OCI-LY7 (cell line): Measurements from ENCODE around the gene PLEKHA3. TPM values are rescaled to one million over a fixed set of nuclear protein-coding genes. Genes with fewer than 3 reads are reported as not detected.

Experiments
- BruUV-seq: library from RNA; stranded (reverse); fragments of 400-500 nt; replicated peaks from 2 replicates; lab custom pipeline; 2021; lab: Mats Ljungman, UMichigan
- CTCF ChIA-PET: fragments of 300-600 bp; sonication (Branson Sonifier 250); formaldehyde crosslinking; loops from one replicate; lab custom pipeline; 2022; ENCODE audit warnings: antibody characterized with exemption; ENCODE audit not compliant: unreplicated experiment; lab: Charles Lee
- POLR2A ChIA-PET: fragments of 300-600 bp; sonication (Branson Sonifier 250); formaldehyde crosslinking; loops from one replicate; lab custom pipeline; 2022; ENCODE audit warnings: antibody characterized with exemption; lab: Charles Lee
- DNase-seq: peaks from one replicate; pipeline ENCODE4 v3.0.0-alpha.2; 2015; ENCODE audit warnings: low spot score
- H2AFZ ChIP-seq: fragments of 200-600 bp; sonication (generic), shearing (Covaris generic); 2 replicates; pipeline ENCODE4 v1.6.1; 2014; ENCODE audit warnings: mild to moderate bottlenecking, antibody characterized with exemption, low read length, moderate library complexity
- H3K27ac ChIP-seq: fragments of 200-600 bp; sonication (generic); 2 replicates; pipeline ENCODE4 v1.5.1; 2014; ENCODE audit warnings: mixed run types, low read depth, mild to moderate bottlenecking, moderate library complexity, low read length, inconsistent platforms; ENCODE audit not compliant: poor library complexity, severe bottlenecking
- H3K36me3 ChIP-seq: fragments of 200-600 bp; sonication (generic); 2 replicates; pipeline ENCODE4 v1.6.1; 2014; ENCODE audit warnings: mild to moderate bottlenecking, antibody characterized with exemption, low read length, moderate library complexity, mixed read lengths; ENCODE audit not compliant: insufficient read depth
- H3K4me1 ChIP-seq: fragments of 200-600 bp; sonication (generic); 2 replicates; pipeline ENCODE4 v1.5.1; 2014; ENCODE audit warnings: mild to moderate bottlenecking, low read length; ENCODE audit not compliant: insufficient read depth, poor library complexity, severe bottlenecking
- H3K4me2 ChIP-seq: fragments of 200-600 bp; sonication (generic); 2 replicates; pipeline ENCODE4 v1.6.1; 2014; ENCODE audit warnings: mild to moderate bottlenecking, low read length
- H3K4me3 ChIP-seq: fragments of 200-600 bp; sonication (generic); 2 replicates; pipeline ENCODE4 v1.5.1; 2014; ENCODE audit warnings: mild to moderate bottlenecking, low read depth, low read length; ENCODE audit not compliant: poor library complexity, severe bottlenecking
- H3K79me2 ChIP-seq: fragments of 200-600 bp; sonication (generic); 2 replicates; pipeline ENCODE4 v1.6.1; 2016; ENCODE audit warnings: low read depth, mild to moderate bottlenecking, low read length, moderate library complexity, mixed read lengths; ENCODE audit not compliant: insufficient read depth
- H3K9me2 ChIP-seq: fragments of 200-600 bp; sonication (generic); 2 replicates; pipeline ENCODE4 v1.6.1; 2016; ENCODE audit warnings: mild to moderate bottlenecking, low read length, mixed read lengths; ENCODE audit not compliant: insufficient read depth
- H3K9me3 ChIP-seq: fragments of 200-600 bp; sonication (generic); 2 replicates; pipeline ENCODE4 v1.6.1; 2014; ENCODE audit warnings: mild to moderate bottlenecking, mixed run types, low read length, mixed read lengths
- H4K20me1 ChIP-seq: fragments of 200-600 bp; sonication (generic); 2 replicates; pipeline ENCODE4 v1.6.1; 2014; ENCODE audit warnings: mild to moderate bottlenecking, antibody characterized with exemption, low read length, moderate library complexity, mixed read lengths; ENCODE audit not compliant: insufficient read depth
- CTCF ChIP-seq: fragments of 200-600 bp; sonication (generic); conservative IDR thresholded peaks from 2 replicates; pipeline ENCODE4 v1.5.1; 2014; ENCODE audit warnings: mild to moderate bottlenecking, antibody characterized with exemption, low read length, moderate library complexity, mixed read lengths
- EZH2phosphoT487 ChIP-seq: fragments of 200-600 bp; sonication (generic); IDR thresholded peaks from 2 replicates; pipeline ENCODE4 v1.6.1; 2018; ENCODE audit warnings: low read depth, borderline replicate concordance, mild to moderate bottlenecking, mixed run types, antibody characterized with exemption, low read length, moderate library complexity, mixed read lengths
- intact Hi-C: fragments of 100-400 bp; cut with micrococcal nuclease; formaldehyde crosslinking; loops from one replicate; pipeline ENCODE4 v1.10.0; 2022; ENCODE audit not compliant: unreplicated experiment
- total RNA-seq, 2 experiments: library from RNA; depleted of rRNA in 1 of 2; stranded (reverse); fragments of >200 nt in 1 of 2; shearing (Covaris generic) in 1 of 2; gene quantifications; 2 replicates each; pipeline ENCODE4 v1.2.3, GENCODE V29; 2014 to 2022

Gene PLEKHA3
- total RNA-seq, 2 experiments from 2014 or later = 3.6 to 19.2 TPM

DNA sequence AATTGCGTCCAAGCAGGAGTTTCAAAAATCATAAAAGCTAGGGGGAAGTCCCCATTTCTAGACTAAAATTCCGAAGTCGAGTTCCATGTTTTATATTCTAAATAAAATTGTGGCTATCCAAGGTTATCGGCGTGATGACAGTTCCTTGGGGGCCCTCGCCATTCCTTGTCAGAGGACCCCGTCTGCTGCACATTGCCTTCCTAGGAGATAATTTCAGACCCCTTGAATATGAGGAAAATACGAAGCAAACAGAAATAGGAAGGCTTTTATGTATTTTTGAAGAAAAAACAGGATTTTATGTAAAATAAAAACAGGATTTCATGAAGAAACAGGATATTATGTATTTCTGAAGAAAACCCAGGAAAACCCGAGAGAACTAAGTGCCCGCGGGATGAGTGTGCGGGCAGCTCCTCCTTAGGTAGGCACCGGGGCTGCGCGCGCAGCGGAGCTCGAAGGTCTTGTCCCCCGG, 465 bp upstream of the PLEKHA3 start:
- Histone ChIP-seq H3K36me3 (no peaks in the 10 kb centered on the region), H3K9me3 (no peaks in the 10 kb centered on the region), H3K4me1 (peaks cover 38% of the 10 kb centered on the region), H3K4me3 (peak overlapping the region; percentile 78), H3K27ac (peak overlapping the region; percentile 57), H3K9me2 (no peaks in the 10 kb centered on the region), H4K20me1 (peaks cover 15% of the 10 kb centered on the region; the same call in 1 of the 2 replicates), H3K79me2 (peaks cover 57% of the 10 kb centered on the region), H3K4me2 (peak overlapping the region; percentile 97), H2AFZ (peak overlapping the region; percentile 100; the same call in 1 of the 2 replicates)
- DNase-seq = no peak
- no TSS peak for BruUV-seq
- intact Hi-C loops = loop anchor here (1.0 kb wide), 1 partner anchor 44 kb away; no protein-coding TSS in a partner anchor
- TF ChIP-seq EZH2phosphoT487 (no peak), CTCF (no peak)
- ChIA-PET CTCF (interaction anchor here (0.6 kb wide), 1 partner anchor 29 kb away, joined by 3 read pairs; the partner anchor contains the start of genes PJVK and PRKRA), POLR2A (interaction anchor here (0.7 to 1.6 kb wide), 4 partner anchors 11 to 29 kb away, joined by 3 to 8 read pairs (median 4); partner anchors contain the start of genes PJVK and PRKRA)

DNA sequence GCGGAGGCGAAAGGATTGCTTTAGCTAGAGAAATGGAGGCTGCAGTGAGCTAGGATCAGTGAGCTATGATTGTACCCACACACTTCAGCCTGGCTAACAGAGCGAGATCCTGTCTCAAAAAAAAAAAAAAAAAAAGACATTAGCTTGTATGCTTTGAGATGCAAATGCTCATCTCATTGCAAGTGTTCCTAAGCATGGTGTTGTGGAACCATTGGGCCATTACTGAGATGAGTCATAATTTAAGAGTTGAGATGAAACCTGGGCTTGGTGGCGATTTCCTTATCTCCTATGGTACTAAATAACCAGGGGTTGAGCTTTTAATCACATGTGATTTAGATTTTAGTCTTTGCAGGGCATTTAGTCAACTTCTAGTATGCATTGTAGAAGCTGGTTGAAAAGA, 2.2 kb downstream of the PLEKHA3 start:
- peak; percentile 32 for DNase-seq
- peak overlapping the region; percentile 78 for H3K4me3 ChIP-seq
- peaks cover 50% of the 10 kb centered on the region for H3K79me2 ChIP-seq
- no peak overlapping the region for H2AFZ ChIP-seq
- peaks cover 19% of the 10 kb centered on the region for H3K36me3 ChIP-seq
- H4K20me1 ChIP-seq = peaks cover 20% of the 10 kb centered on the region; the same call in 1 of the 2 replicates
- no peaks in the 10 kb centered on the region for H3K9me2 ChIP-seq
- H3K4me1 ChIP-seq = peaks cover 28% of the 10 kb centered on the region
- intact Hi-C loops = no loop called here
- H3K4me2 ChIP-seq = peak overlapping the region; percentile 97
- CTCF ChIA-PET = no interaction called here
- no peak overlapping the region for H3K27ac ChIP-seq
- TF ChIP-seq EZH2phosphoT487 (no peak), CTCF (no peak)
- POLR2A ChIA-PET = interaction anchor here (0.7 to 2.4 kb wide), 15 partner anchors 8 to 1271 kb away, joined by 3 to 21 read pairs (median 3); partner anchors contain the start of genes PJVK and PRKRA
- BruUV-seq = no TSS peak
- no peaks in the 10 kb centered on the region for H3K9me3 ChIP-seq
